HepG2 (cell line): ENCODE data around the gene GRPEL2. TPM values are rescaled to one million over a fixed set of nuclear protein-coding genes. Genes with fewer than 3 reads are reported as not detected.

Experiments used
- ZFAT ChIP-seq: sonication (generic); formaldehyde crosslinking; conservative IDR thresholded peaks from 2 replicates; pipeline ENCODE4 v1.8.1; 2023; ENCODE audit warnings: missing genetic modification reagents, inconsistent platforms
- ZMYM3 ChIP-seq: sonication (generic); formaldehyde crosslinking; IDR thresholded peaks from 2 replicates; pipeline ENCODE4 v1.5.1; 2020; ENCODE audit warnings: mild to moderate bottlenecking, missing genetic modification reagents
- polyA plus RNA-seq, 8 experiments: library from polyadenylated mRNA; depleted of rRNA in 3 of 8; stranded (reverse) in 7 of 8; unstranded in 1 of 8; fragments of >200 nt; fragmentation: Illumina TruSeq in 4 of 8; extraction: Trizol in 4 of 8; gene quantifications; 2 replicates each; pipeline versions ENCODE4 v1.2.1 to v1.2.3, GENCODE V29; 2011 to 2016; ENCODE audit warnings: low read depth in 4 of 8, missing spikeins in 1 of 8, mixed read lengths in 1 of 8; ENCODE audit not compliant: insufficient read depth in 1 of 8
- total RNA-seq, 5 experiments: library from RNA; depleted of rRNA; stranded (reverse); fragments of >200 nt; fragmentation: Illumina TruSeq; extraction: Trizol; gene quantifications; 2 replicates each; pipeline ENCODE4 v1.2.3, GENCODE V29; 2016; ENCODE audit warnings: low read depth in 1 of 5
- TF ChIP-seq, protein P1 (sequence below): IDR thresholded peaks from 2 replicates; pipeline ENCODE4 v1.4.0; 2020; ENCODE audit warnings: mild to moderate bottlenecking, missing genetic modification reagents
- TF ChIP-seq, protein P2 (sequence below): sonication (generic); formaldehyde crosslinking; IDR thresholded peaks from 2 replicates; pipeline ENCODE4 v1.4.0; 2020; ENCODE audit warnings: missing genetic modification reagents, borderline replicate concordance
- TF ChIP-seq, protein P3 (sequence below): sonication (generic); formaldehyde crosslinking; IDR thresholded peaks from one replicate; pipeline ENCODE4 v1.5.1; 2020; ENCODE audit warnings: mild to moderate bottlenecking, missing genetic modification reagents; ENCODE audit errors: not compliant biosample characterization
- TF ChIP-seq, protein P4 (sequence below): sonication (generic); formaldehyde crosslinking; IDR thresholded peaks from 2 replicates; pipeline ENCODE4 v1.4.0; 2020; ENCODE audit warnings: missing genetic modification reagents
- TF ChIP-seq, protein P5 (sequence below): sonication (generic); formaldehyde crosslinking; IDR thresholded peaks from 2 replicates; pipeline ENCODE4 v1.5.0; 2020; ENCODE audit warnings: missing genetic modification reagents

The GRPEL2 gene
- total and polyA plus RNA-seq, 2 of the 13 experiments (the other 11 are each of a cell fraction or from before 2014, with no cell fraction given): 13.1 to 16.6 TPM

DNA sequence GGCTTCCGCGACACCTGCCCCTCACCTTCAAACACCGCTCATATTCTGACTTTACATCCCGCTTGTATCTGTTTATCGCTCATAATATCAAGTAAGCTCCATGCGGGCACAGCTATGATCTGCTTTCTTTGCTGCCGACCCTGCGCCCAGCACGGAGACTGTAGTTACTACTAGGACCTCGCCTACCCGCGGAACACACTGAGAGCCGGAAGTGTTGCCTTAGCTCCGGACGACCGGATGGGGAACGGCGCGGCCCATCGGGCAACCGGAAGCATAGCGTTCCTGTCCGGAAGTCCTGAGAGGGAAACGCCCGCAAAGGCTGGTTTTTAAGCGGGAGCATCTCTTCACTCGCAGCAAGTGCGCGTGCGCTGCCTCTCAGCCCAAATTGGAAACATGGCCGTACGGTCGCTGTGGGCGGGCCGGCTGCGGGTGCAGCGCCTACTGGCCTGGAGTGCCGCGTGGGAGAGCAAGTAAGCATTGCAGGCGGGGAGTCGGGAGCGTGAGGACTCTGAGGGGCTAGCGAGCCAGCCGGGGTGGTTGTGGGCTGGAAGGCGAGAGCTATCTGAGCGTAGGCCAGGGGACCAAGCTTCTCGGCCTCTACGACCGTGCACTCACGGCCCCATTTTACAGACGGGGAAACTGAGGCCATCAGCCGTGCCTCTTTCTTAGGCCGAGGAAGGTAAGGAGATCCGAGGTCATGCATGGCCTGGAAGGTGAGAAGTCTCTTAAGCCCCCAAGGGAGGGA, at the start of gene GRPEL2 (continued):
- TF ChIP-seq, protein P1, sequence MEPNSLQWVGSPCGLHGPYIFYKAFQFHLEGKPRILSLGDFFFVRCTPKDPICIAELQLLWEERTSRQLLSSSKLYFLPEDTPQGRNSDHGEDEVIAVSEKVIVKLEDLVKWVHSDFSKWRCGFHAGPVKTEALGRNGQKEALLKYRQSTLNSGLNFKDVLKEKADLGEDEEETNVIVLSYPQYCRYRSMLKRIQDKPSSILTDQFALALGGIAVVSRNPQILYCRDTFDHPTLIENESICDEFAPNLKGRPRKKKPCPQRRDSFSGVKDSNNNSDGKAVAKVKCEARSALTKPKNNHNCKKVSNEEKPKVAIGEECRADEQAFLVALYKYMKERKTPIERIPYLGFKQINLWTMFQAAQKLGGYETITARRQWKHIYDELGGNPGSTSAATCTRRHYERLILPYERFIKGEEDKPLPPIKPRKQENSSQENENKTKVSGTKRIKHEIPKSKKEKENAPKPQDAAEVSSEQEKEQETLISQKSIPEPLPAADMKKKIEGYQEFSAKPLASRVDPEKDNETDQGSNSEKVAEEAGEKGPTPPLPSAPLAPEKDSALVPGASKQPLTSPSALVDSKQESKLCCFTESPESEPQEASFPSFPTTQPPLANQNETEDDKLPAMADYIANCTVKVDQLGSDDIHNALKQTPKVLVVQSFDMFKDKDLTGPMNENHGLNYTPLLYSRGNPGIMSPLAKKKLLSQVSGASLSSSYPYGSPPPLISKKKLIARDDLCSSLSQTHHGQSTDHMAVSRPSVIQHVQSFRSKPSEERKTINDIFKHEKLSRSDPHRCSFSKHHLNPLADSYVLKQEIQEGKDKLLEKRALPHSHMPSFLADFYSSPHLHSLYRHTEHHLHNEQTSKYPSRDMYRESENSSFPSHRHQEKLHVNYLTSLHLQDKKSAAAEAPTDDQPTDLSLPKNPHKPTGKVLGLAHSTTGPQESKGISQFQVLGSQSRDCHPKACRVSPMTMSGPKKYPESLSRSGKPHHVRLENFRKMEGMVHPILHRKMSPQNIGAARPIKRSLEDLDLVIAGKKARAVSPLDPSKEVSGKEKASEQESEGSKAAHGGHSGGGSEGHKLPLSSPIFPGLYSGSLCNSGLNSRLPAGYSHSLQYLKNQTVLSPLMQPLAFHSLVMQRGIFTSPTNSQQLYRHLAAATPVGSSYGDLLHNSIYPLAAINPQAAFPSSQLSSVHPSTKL (CRISPR knock-in tag): peak; percentile 65; the same call in 1 of the 2 replicates
- TF ChIP-seq, protein P2, sequence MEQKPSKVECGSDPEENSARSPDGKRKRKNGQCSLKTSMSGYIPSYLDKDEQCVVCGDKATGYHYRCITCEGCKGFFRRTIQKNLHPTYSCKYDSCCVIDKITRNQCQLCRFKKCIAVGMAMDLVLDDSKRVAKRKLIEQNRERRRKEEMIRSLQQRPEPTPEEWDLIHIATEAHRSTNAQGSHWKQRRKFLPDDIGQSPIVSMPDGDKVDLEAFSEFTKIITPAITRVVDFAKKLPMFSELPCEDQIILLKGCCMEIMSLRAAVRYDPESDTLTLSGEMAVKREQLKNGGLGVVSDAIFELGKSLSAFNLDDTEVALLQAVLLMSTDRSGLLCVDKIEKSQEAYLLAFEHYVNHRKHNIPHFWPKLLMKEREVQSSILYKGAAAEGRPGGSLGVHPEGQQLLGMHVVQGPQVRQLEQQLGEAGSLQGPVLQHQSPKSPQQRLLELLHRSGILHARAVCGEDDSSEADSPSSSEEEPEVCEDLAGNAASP (CRISPR knock-in tag): peak; percentile 74; the same call in 1 of the 2 replicates
- TF ChIP-seq, protein P3, sequence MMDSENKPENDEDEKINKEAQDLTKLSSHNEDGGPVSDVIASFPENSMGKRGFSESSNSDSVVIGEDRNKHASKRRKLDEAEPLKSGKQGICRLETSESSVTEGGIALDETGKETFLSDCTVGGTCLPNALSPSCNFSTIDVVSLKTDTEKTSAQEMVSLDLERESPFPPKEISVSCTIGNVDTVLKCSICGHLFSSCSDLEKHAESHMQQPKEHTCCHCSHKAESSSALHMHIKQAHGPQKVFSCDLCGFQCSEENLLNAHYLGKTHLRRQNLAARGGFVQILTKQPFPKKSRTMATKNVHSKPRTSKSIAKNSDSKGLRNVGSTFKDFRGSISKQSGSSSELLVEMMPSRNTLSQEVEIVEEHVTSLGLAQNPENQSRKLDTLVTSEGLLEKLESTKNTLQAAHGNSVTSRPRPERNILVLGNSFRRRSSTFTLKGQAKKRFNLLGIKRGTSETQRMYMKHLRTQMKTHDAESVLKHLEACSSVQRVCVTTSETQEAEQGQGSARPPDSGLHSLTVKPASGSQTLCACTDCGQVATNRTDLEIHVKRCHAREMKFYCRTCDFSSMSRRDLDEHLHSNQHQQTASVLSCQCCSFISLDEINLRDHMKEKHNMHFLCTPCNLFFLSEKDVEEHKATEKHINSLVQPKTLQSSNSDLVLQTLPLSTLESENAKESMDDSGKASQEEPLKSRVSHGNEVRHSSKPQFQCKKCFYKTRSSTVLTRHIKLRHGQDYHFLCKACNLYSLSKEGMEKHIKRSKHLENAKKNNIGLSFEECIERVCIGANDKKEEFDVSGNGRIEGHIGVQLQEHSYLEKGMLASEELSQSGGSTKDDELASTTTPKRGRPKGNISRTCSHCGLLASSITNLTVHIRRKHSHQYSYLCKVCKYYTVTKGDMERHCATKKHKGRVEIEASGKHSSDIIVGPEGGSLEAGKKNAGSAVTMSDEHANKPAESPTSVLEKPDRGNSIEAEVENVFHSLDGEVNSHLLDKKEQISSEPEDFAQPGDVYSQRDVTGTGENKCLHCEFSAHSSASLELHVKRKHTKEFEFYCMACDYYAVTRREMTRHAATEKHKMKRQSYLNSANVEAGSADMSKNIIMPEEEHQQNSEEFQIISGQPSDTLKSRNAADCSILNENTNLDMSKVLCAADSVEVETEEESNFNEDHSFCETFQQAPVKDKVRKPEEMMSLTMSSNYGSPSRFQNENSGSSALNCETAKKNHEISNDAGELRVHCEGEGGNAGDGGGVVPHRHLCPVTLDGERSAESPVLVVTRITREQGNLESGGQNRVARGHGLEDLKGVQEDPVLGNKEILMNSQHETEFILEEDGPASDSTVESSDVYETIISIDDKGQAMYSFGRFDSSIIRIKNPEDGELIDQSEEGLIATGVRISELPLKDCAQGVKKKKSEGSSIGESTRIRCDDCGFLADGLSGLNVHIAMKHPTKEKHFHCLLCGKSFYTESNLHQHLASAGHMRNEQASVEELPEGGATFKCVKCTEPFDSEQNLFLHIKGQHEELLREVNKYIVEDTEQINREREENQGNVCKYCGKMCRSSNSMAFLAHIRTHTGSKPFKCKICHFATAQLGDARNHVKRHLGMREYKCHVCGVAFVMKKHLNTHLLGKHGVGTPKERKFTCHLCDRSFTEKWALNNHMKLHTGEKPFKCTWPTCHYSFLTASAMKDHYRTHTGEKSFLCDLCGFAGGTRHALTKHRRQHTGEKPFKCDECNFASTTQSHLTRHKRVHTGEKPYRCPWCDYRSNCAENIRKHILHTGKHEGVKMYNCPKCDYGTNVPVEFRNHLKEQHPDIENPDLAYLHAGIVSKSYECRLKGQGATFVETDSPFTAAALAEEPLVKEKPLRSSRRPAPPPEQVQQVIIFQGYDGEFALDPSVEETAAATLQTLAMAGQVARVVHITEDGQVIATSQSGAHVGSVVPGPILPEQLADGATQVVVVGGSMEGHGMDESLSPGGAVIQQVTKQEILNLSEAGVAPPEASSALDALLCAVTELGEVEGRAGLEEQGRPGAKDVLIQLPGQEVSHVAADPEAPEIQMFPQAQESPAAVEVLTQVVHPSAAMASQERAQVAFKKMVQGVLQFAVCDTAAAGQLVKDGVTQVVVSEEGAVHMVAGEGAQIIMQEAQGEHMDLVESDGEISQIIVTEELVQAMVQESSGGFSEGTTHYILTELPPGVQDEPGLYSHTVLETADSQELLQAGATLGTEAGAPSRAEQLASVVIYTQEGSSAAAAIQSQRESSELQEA (CRISPR knock-in tag): no peak
- TF ChIP-seq ZMYM3 (CRISPR knock-in tag) (peak; percentile 98), ZFAT (no peak)
- TF ChIP-seq, protein P4, sequence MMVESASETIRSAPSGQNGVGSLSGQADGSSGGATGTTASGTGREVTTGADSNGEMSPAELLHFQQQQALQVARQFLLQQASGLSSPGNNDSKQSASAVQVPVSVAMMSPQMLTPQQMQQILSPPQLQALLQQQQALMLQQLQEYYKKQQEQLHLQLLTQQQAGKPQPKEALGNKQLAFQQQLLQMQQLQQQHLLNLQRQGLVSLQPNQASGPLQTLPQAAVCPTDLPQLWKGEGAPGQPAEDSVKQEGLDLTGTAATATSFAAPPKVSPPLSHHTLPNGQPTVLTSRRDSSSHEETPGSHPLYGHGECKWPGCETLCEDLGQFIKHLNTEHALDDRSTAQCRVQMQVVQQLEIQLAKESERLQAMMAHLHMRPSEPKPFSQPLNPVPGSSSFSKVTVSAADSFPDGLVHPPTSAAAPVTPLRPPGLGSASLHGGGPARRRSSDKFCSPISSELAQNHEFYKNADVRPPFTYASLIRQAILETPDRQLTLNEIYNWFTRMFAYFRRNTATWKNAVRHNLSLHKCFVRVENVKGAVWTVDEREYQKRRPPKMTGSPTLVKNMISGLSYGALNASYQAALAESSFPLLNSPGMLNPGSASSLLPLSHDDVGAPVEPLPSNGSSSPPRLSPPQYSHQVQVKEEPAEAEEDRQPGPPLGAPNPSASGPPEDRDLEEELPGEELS (CRISPR knock-in tag): peak; percentile 51
- TF ChIP-seq, protein P5, sequence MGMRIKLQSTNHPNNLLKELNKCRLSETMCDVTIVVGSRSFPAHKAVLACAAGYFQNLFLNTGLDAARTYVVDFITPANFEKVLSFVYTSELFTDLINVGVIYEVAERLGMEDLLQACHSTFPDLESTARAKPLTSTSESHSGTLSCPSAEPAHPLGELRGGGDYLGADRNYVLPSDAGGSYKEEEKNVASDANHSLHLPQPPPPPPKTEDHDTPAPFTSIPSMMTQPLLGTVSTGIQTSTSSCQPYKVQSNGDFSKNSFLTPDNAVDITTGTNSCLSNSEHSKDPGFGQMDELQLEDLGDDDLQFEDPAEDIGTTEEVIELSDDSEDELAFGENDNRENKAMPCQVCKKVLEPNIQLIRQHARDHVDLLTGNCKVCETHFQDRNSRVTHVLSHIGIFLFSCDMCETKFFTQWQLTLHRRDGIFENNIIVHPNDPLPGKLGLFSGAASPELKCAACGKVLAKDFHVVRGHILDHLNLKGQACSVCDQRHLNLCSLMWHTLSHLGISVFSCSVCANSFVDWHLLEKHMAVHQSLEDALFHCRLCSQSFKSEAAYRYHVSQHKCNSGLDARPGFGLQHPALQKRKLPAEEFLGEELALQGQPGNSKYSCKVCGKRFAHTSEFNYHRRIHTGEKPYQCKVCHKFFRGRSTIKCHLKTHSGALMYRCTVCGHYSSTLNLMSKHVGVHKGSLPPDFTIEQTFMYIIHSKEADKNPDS (CRISPR knock-in tag): no peak
